Measurements from ENCODE around the gene AXL.

AXL gene

DNA sequence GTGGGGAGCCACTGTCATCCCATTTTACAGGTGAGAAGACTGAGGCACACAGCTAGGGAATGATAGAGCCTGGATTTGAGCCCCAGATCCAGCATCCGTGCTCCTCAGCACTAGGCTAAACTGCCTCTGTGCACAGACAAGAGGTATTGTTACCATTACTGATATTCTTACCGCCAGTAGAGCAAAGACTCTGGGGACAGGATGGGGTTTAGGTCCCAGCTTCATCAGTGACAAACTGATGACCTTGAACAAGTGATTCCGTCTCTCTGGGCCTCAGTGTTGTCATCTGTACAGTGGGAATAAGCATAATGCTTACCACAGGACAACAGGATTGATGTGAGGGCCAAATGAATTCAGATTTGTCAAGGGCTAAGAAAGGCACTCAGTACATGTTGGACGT, 16.5 kb downstream of the AXL start:
- no peak for DNase-seq (ENCODE audit: low spot score)

DNA sequence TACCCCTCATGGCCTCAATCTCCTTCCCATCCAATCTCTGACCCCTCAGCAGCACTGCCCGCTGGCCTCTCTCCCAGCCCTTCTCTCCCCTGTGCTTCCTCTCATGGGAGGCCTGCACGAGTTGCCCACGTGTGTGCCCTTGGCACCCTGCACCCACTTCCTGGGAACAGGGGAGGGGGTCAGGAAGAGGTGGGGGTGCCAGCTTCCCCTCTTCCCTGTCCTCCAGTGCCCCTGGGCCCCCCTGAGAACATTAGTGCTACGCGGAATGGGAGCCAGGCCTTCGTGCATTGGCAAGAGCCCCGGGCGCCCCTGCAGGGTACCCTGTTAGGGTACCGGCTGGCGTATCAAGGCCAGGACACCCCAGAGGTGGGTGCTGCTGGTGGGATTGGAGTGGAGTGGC, 19.2 kb downstream of the AXL start:
- no peak for DNase-seq (ENCODE audit: low spot score)

DNA sequence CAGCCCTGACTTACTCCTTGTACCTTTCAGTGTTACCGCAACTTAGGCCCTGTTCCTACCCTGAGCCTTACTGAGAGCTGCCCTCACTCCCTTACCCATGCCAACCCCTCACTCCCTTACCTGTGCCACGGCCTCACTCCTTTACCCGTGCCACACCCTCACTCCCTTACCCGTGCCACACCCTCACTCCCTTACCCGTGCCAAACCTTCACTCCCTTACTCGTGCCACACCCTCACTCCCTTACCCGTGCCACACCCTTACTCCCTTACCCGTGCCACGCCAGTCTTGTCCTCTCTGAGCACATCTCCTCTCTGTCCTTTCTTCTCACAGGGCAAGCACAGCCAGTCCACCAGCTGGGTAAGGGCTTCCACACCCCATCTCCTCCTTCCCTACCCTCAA, 20.3 kb downstream of the AXL start:
- no peak for DNase-seq (ENCODE audit: low spot score)

DNA sequence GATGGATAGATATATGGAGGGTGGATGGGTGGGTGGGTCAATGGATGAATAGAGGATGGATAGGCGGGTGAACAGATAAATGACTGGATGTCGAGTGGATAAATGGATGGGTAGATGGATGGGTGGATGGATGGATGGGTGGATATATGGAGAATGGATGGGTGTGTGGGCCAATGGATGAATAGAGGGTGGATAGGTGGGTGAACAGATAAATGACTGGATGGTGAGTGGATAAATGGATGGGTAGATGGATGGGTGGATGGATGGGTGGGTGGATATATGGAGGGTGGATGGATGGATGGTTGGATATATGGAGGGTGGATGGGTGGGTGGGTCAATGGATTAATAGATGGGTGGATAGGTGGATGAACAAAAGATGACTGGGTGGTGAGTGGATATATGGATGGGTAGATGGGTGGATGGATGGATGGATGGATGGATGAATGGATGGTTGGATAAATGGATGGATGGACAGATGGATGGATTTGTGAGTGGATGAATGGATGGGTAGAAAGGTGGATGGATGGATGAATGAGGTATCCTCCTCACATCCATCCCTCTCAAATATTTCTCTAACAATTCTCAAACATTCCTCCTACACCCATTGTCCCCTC, 21.0 kb downstream of the AXL start:
- DNase-seq (ENCODE audit: low spot score) = no peak

GRCh38 chr19:41241859-41242258, 22.8 kb downstream of the AXL start:
- DNase-seq (ENCODE audit: low spot score) = no peak

GRCh38 chr19:41244117-41244516, 25.1 kb downstream of the AXL start:
- DNase-seq (ENCODE audit: low spot score) = no peak

- no peak for DNase-seq (ENCODE audit: low spot score)
Observed at GRCh38 chr19:41245843-41246242, 26.8 kb downstream of the AXL start.

GRCh38 chr19:41248895-41249294, 29.9 kb downstream of the AXL start:
- no peak for DNase-seq (ENCODE audit: low spot score)

DNA sequence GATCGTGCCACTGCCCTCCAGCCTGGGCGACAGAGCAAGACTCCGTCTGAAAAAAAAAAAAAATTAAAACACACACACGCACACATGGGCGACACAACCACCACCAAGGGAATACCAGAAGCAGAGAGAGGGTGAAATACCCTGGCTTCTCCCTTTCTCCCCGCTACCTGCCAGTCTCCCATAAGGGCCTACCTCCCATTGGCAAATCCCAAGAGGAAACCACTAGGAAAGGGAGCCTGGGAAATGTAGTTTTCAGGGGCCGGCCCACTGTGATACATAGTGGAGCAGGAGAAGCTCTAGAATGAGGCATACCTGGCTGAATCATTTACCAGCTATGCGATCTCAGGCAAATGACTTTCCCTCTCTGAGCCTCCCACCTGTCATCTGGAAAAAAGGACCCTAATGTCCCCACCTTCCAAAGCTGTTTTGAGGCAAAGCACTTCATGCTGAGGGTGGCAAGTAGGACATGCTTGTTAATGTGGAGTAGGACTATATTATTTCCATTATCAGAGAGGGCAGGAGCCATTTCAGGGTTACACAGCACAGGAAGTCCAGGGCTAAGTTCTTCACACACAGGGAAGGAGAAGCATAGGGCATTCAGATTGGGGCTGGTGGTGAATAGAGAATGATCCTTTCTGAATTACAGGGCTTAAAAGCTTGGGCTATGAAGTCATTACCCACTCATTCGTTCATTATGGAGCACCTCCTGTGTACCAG, 30.8 kb downstream of the AXL start:
- DNase-seq (ENCODE audit: low spot score) = no peak

DNA sequence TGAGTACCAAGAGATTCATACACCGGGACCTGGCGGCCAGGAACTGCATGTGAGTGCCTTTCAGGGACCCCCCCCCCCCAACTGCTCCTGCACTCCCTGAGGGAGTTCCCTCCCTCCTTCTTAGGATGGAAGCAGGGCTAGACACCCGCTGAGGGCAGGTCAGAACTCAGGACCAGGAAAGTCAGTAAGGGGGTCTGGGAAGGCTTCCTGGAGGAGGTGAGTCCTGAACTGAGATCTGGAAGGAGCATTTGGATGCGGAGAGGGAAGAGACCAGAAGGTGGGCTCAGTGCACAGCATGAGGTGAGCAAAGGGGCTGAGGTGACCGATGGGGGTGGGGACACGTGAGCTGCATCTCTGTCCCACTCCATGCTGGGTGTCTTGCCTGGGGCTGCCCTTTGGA, 34.6 kb downstream of the AXL start:
- DNase-seq (ENCODE audit: low spot score) = no peak

DNA sequence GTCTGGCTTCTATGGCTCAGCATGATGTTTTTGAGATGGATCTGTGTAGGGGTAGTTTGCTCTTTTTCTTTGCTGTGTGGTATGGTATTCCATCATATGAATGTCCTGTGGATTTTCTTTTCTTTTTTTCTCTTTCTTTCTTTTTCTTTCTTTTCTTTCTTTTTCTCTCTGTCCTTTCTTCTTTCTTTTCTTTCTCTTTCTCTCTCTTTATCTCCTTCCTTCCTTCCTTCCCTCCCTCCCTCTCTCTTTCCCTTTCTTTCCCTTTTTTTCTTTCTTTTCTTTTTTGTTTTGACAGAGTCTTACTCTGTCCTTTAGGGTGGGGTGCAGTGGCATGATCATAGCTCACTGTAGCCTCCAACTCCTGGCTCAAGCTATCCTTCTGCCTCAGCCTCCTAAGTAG, 36.1 kb downstream of the AXL start:
- DNase-seq (ENCODE audit: low spot score) = no peak

GRCh38 chr19:41261474-41262190, 42.6 kb downstream of the AXL start:
- DNase-seq (ENCODE audit: low spot score) = no peak

DNA sequence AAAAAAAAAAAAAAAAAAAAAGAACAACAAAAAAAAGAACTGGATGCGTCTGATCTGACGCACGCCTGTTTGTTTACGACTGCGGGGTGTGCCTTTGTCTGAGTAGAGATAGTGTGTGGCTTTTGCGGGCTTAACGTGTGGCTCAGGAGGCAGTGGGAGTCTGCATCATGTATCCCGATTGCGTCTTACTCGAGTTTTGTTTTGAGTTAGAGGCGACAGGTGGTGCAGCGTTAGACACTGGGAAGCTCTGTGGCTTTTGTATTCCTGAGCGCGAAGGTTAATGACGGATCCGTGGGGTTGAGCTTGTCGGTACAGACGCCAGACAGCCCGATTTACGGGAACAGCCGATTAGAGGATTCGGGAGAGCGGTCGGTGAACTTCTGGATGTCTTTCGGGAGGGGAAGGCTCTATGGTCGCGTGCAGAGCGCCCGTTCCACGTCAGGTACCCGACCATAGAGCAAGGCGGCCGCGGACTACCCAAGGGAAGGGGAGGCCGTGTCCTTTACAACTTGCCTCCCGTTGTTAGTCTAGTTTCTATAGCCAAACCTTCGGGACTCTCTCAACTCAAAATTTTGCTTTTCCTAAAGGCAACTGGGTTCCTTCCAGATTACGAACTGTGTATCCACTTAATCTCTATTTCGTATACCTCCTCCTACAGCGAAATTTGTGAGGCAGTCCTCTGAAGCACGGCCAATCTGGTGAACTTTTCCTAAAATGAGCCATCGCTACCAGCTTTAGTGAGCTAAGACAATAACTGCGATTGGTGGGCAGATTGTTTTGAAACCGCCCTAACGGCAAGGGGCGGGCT, 44.2 kb downstream of the AXL start:
- DNase-seq (ENCODE audit: low spot score) = peak; percentile 45

DNA sequence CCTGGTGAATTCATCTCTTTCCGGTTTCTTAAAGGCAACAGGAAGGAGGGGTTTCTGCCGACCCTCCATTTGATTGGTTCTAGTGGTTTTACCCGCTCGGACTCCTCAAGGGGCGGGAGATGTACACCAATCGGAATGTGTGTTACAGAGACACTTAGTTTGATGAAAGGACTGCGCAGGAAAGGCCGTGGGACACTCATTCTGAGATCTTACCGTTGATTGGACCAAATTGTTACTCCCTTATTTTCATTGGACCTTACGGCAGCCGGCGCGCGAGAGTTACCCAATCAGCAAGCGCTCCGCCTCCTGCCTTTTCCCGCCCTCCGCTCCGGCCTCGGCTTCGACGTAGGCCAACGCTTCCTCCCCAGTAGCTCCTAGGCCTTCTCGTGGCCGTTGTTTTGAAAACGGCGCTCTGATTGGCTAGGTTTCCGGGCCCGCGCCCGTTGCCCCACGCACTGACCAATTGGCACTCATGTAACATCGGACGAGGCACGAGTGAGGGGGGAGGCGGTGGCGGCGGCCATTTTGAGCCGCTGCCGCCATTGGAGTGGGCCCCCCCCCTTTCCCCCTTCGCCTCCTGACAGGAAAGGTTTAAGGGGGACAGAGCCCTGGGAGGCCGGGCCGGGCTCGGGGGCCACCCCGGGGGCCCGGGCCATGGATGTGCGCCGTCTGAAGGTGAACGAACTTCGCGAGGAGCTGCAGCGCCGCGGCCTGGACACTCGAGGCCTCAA, 45.0 kb downstream of the AXL start, which contains the start of gene HNRNPUL1:
Gene HNRNPUL1 (plus strand): TSS at position 523 of the 731 bp plus-strand sequence. CDS start 132 bp downstream, at position 655.
- peak; percentile 100 for DNase-seq (ENCODE audit: low spot score)

DNA sequence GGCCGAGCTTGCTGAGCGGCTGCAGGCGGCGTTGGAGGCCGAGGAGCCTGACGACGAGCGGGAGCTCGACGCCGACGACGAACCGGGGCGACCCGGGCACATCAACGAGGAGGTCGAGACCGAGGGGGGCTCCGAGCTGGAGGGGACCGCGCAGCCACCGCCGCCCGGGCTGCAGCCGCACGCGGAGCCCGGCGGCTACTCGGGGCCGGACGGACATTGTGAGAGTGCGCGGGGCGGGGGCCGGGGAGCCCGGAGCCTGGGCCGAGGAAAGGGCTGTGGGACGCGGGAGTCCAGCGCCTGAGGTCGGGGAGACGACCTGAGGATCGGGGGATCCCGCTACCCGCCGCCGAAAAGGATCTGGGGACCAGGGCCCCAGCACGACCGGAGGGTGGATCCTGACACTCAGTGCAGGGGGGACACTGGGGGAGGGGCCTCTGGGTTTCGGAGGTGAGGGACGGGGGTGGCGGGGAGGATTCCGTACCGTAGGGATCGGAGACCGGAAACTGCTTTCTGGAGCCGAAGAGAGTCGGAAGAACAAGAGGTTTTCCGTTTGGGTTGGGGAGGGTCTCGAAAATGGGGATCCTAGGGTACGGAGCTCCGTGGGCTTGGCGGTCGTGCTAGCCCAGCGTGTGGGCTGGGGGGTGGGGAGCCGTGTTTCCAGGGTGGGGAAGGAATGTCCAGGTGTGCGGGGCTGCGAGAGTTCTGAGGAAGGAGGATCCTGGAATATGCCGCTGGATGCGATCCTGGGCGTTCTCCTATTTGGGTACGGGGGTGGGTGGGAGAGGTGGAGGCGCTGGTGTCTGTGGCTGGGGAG, 45.8 kb downstream of the AXL start:
- peak; percentile 32 for DNase-seq (ENCODE audit: low spot score)

DNA sequence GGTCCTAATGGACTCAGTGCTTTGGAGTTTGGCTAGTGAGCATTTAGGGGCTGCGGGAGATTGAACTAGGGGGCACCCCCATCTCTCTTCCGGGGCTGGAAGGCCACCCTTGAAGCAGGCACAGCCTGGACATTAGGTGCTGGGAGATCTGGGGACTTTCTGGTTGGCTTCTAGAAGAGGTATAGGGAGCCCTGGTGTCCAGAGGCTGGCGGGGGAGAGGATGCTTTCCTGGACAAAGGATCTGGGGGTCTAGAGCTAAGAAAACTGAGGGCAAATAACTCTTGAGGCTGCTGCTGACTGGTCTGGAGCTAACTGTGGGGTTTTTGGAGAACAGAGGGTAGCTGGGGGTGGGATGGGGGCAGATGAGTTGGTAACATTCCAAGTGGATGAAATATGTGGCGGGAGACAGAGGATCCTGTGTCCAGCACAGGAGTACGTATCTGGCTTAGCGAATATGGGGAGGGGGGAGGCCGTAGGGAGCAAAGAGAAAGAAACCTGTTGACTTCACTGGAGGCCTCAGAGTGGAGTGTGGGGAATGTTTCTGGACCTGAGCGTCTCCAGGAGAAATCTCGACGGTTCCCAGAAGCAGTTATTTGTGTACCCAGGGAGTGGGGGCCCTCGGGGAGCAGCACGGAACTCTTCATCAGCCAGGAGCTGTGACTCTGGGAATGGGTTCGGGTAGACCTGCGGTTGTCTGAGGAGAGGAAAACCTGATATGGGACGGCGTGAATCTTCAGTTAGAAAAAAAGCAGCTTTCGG, 46.6 kb downstream of the AXL start:
- DNase-seq (ENCODE audit: low spot score) = peak; percentile 13

GRCh38 chr19:41269055-41269454, 50.0 kb downstream of the AXL start:
- DNase-seq (ENCODE audit: low spot score) = no peak

DNA sequence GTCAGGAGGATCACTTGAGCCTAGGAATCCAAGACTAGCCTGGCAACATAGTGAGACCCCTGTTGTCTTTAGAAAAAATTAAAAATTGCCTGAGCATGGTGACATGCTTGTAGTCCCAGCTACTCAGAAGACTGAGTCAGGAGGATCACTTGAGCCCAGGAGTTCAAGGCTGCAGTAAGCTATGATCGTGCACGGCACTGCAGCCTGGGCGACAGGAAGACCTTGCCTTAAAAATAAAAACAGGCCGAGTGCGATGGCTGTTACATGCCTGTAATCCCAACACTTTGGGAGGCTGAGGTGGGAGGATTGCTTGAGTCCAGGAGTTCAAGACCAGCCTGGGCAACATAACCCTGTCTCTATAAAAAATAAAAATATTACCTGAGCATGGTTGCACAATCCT, 50.5 kb downstream of the AXL start:
- no peak for DNase-seq (ENCODE audit: low spot score)

DNA sequence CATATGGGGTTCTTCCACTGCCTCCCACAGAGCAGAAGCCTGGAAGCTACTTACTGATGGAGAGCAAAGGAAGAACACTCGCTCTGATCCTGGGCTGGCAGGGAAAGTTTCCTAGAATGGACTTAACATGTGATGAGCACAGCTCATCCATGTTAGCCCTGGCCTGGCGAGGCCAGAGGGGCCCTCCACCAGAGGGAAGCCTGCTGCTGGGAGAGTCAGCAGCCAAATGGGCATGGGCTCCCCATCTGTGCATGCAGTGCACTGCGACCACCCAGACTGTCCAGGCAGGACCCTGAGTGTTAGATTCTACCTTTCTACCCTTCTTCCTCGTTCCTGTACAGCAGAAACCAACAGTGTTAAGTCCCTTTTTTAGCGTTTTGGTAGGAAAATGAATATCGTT, 54.1 kb downstream of the AXL start:
- no peak for DNase-seq (ENCODE audit: low spot score)

DNA sequence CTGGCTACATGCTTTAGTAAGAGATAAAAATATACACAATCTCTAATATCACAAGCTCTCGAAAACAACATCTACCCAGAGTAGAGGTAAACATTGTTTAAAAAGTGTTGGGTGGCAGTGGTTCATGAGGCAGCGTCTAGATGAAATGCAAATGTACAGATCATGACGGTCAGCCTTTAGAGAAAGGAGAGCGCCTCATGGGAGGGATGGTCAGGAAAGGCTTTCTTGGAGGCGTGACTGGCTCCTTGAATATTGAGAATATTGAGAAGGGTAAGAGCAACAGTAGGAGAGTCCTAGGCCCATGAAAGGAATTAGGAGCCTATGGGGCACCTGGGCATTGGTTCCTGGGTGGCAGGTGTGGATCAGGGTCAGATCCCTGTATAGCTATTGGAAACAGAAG, 55.8 kb downstream of the AXL start:
- no peak for DNase-seq (ENCODE audit: low spot score)
